ENCODE results near the gene FAM53C. TPM values are rescaled to one million over a fixed set of nuclear protein-coding genes. Genes with fewer than 3 reads are reported as not detected.
"Not testable (repeated sequence)": the region's sequence is repeated elsewhere in the genome, so short reads cannot be mapped to it uniquely, and the experiment has no call there.

Gene FAM53C
- total RNA-seq, 6 donors from 2014 or later: 15.8 to 71.2 (median 21.9) TPM

DNA sequence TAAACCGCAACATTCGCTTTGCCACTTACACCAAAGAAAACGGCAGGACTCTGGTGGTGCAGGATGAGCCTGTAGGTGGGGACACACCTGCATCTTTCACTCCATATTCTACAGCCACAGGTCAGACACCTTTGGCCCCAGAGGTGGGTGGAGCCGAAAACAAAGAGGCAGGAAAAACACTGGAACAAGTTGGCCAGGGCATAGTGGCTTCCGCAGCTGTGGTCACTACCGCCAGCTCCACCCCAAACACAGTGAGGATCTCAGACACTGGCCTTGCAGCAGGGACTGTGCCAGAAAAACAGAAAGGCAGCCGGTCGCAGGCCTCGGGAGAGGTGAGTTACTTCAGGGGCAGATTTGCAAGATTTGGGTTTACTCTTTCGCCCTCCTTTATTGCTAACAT lies 48.2 kb downstream of the FAM53C start:
- DNase-seq: no peak
- ATAC-seq (ENCODE audit: low FRiP score in 2 of 2): no peak
- Histone ChIP-seq H3K27ac (no peak overlapping the region), H3K4me1 (no peaks in the 10 kb centered on the region), H3K4me3 (no peak overlapping the region), H3K9me3 (no peaks in the 10 kb centered on the region), H3K36me3 (peaks cover 20 to 91% (median 65%) of the 10 kb centered on the region in 4 donors), H3K27me3 (no peaks in the 10 kb centered on the region)
- 93 to 96% methylated on average over 10 of the region's 10 CpGs for WGBS, 2 donors
- no peak for TF ChIP-seq EP300 (IDR thresholded peaks at IDR 0.05)
- TF ChIP-seq, protein P1, sequence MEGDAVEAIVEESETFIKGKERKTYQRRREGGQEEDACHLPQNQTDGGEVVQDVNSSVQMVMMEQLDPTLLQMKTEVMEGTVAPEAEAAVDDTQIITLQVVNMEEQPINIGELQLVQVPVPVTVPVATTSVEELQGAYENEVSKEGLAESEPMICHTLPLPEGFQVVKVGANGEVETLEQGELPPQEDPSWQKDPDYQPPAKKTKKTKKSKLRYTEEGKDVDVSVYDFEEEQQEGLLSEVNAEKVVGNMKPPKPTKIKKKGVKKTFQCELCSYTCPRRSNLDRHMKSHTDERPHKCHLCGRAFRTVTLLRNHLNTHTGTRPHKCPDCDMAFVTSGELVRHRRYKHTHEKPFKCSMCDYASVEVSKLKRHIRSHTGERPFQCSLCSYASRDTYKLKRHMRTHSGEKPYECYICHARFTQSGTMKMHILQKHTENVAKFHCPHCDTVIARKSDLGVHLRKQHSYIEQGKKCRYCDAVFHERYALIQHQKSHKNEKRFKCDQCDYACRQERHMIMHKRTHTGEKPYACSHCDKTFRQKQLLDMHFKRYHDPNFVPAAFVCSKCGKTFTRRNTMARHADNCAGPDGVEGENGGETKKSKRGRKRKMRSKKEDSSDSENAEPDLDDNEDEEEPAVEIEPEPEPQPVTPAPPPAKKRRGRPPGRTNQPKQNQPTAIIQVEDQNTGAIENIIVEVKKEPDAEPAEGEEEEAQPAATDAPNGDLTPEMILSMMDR (IDR thresholded peaks at IDR 0.05): no peak
- TF ChIP-seq POLR2A (IDR thresholded peaks at IDR 0.05): no peak
- no peak for TF ChIP-seq POLR2AphosphoS5 (IDR thresholded peaks at IDR 0.05)

DNA sequence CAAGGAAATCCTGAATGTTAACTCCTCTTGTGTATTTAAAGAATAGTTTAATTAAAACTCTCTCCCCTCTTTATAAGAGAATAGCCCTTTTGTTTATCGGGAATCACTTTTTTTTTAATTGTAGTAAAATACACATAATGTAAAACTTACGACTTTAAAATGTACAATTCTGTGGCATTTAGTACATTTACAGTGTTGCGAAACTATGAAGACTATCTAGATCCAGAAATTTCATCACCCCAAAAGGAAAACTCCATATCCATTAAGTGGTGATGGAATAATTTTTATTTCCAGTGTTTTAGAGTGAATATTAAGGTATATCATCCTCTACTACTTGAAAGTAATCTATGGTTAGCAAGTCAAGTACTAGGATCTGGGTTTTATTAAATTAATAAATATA lies 51.3 kb downstream of the FAM53C start:
- H3K36me3 ChIP-seq: peaks cover 24 to 90% (median 69%) of the 10 kb centered on the region in 4 donors
- no peaks in the 10 kb centered on the region for H3K4me1 ChIP-seq
- no peak for TF ChIP-seq POLR2A (IDR thresholded peaks at IDR 0.05)
- TF ChIP-seq EP300 (IDR thresholded peaks at IDR 0.05): no peak
- no peak for TF ChIP-seq POLR2AphosphoS5 (IDR thresholded peaks at IDR 0.05)
- TF ChIP-seq, protein P1 (IDR thresholded peaks at IDR 0.05): no peak
- H3K27ac ChIP-seq: no peak overlapping the region
- H3K4me3 ChIP-seq: no peak overlapping the region
- 87 to 89% methylated on average over 3 of the region's 3 CpGs for WGBS, 2 donors
- no peak for ATAC-seq (ENCODE audit: low FRiP score in 2 of 2)
- no peak for DNase-seq
- no peaks in the 10 kb centered on the region for H3K27me3 ChIP-seq
- H3K9me3 ChIP-seq: no peaks in the 10 kb centered on the region

DNA sequence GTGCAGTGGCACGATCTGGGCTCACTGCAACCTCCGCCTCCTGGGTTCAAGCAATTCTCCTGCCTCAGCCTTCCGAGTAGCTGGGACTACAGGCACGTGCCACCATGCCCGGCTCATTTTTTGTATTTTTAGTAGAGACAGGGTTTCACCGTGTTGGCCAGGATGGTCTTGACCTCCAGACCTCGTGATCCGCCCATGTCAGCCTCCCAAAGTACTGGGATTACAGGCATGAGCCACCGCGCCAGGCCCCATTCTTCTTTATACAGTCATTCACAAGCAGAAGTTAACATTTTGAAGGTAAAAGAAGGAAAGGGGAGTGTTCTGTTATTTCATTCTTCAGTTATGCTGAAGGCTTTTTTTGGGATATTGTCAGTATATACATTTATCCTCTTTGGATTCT lies 51.8 kb downstream of the FAM53C start:
- 98% methylated on average over 10 of the region's 10 CpGs for WGBS, 2 donors

DNA sequence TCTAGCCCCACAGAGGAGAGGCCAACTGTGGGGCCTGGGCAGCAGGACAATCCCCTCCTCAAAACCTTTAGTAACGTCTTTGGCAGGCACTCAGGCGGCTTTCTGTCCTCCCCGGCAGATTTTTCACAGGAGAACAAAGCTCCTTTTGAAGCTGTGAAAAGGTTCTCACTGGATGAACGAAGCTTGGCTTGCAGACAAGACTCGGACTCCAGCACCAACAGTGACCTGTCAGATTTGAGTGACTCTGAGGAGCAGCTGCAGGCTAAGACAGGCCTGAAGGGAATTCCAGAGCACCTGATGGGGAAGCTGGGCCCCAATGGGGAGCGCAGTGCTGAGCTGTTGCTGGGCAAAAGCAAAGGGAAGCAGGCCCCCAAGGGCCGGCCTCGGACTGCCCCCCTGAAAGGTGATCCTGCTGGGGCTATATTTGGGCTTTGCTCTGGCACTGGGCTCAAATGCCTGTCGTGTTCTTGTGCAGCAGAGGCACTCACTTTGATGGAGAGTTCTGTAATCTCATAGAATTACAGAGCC lies 53.9 kb downstream of the FAM53C start:
- whole genome bisulfite sequencing, 2 donors: 87% methylated on average over 6 to 9 of the region's 9 CpGs
- Histone ChIP-seq H3K27ac (no peak overlapping the region), H3K36me3 (peaks cover 32 to 90% (median 61%) of the 10 kb centered on the region in 4 donors)

More for the DNA sequence above, 51.8 kb downstream of the FAM53C start:
- not testable (repeated sequence) for H3K4me1 ChIP-seq; H3K9me3 ChIP-seq; H3K27ac ChIP-seq; ATAC-seq (ENCODE audit: low FRiP score in 2 of 2); H3K27me3 ChIP-seq; H3K4me3 ChIP-seq; DNase-seq
- peaks cover 24 to 90% (median 69%) of the 10 kb centered on the region in 4 donors for H3K36me3 ChIP-seq

More for the DNA sequence above, 53.9 kb downstream of the FAM53C start:
- Histone ChIP-seq H3K9me3 (no peaks in the 10 kb centered on the region), H3K4me3 (no peak overlapping the region), H3K4me1 (no peaks in the 10 kb centered on the region), H3K27me3 (no peaks in the 10 kb centered on the region)
- no peak for ATAC-seq (ENCODE audit: low FRiP score in 2 of 2)
- DNase-seq: no peak
- TF ChIP-seq, protein P1 (IDR thresholded peaks at IDR 0.05): no peak
- TF ChIP-seq POLR2AphosphoS5 (IDR thresholded peaks at IDR 0.05) (no peak), POLR2A (IDR thresholded peaks at IDR 0.05) (no peak), EP300 (IDR thresholded peaks at IDR 0.05) (no peak)

Other genes starting within 250 kb of the FAM53C start
- 10 to 100 TPM in 1 of 6 donors, 1 to 10 TPM in 4, not detected in 1; 1.6 to 22.8 (median 4.4) TPM for gene NME5, start 198.8 kb upstream of the FAM53C start, total RNA-seq
- 100 to 1,000 TPM in 1 of 6 donors, 10 to 100 TPM in 5; 26.9 to 210 (median 47.6) TPM for gene BRD8, start 159.6 kb upstream of the FAM53C start, total RNA-seq
- gene KIF20A, start 159.2 kb upstream of the FAM53C start, total RNA-seq: 1 to 10 TPM; 1.0 to 3.0 (median 1.8) TPM
- 10 to 100 TPM in 4 of 6 donors, 1 to 10 TPM in 2; 8.4 to 23.2 (median 17.3) TPM for gene CDC23, start 124.9 kb upstream of the FAM53C start, total RNA-seq
- under 1 TPM in 5 of 6 donors, not detected in 1; 0.30 to 0.86 (median 0.33) TPM for gene GFRA3, start 63.6 kb upstream of the FAM53C start, total RNA-seq
- under 1 TPM in 4 of 6 donors, not detected in 2; 0.37 to 0.67 (median 0.54) TPM for gene CDC25C, start 6.5 kb upstream of the FAM53C start, total RNA-seq
- gene KDM3B, start 14.4 kb downstream of the FAM53C start, total RNA-seq: 100 to 1,000 TPM in 1 of 6 donors, 10 to 100 TPM in 5; 54.8 to 110 (median 56.8) TPM
- 1 to 10 TPM in 1 of 6 donors, under 1 TPM in 4, not detected in 1; 0.33 to 3.2 (median 0.46) TPM for gene REEP2, start 100.8 kb downstream of the FAM53C start, total RNA-seq
- gene EGR1, start 127.2 kb downstream of the FAM53C start, total RNA-seq: 100 to 1,000 TPM in 2 of 6 donors, 10 to 100 TPM in 4; 14.7 to 222 (median 64.2) TPM
- 100 to 1,000 TPM in 2 of 6 donors, 10 to 100 TPM in 4; 22.0 to 147 (median 92.4) TPM for gene ETF1, start 205.0 kb downstream of the FAM53C start, total RNA-seq
- 100 to 1,000 TPM in 4 of 6 donors, 10 to 100 TPM in 2; 66.5 to 195 (median 139) TPM for gene HSPA9, start 237.1 kb downstream of the FAM53C start, total RNA-seq

All from upper lobe of left lung (tissue), 6 donors.